HG02571 (cell line): ENCODE measurements around the gene KIAA1143.
A peak's percentile ranks its signal among the peaks of the same experiment; 100 is the strongest.

Experiments used
- ATAC-seq: cut with Tn5 transposase; IDR thresholded peaks from one replicate; pipeline ENCODE4 v1.9.1; 2021; ENCODE audit warnings: mild to moderate bottlenecking, moderate library complexity; ENCODE audit not compliant: unreplicated experiment

Gene KIAA1143

DNA sequence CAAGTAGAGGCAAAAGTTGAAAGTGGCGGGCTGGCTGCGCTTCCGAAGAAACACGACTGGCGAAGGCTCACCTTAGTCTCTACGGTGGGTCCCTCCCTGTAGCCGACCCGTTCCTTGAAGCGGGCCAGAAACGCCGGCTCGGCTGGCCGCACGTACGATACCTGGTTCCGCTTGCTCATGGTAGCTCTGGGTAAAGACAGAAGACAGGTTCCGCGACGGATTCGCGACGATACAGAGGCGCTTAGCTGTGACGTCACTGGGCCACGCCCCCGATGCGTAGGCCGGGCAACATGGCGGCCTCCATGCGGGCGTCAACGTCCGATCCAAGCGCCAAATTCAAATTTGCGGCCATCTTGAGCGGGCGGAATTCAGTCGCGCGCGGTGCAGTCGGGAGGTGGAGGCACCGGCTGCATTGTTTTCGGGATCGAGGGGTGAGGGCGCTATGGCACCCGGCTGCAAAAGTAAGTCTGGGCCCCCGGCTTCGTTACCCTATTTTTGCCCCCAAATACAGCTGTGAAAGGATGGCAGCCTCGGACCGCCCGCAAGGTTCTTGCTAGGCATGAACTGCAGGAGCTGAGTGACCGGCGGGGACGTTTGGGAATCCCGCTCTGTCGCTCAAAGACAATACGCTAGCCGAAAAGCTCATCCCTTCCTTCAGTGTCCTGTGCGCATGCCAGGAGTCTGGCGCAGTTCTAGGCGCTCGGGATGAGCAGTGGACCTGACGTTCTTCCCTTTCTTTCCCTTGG is at the start of gene KIAA1143, which contains the start of gene KIF15:
KIAA1143 (minus strand) TSS at position 196 of the 746 bp plus-strand sequence; CDS start at position 179, 17 bp downstream.
KIF15 (plus strand) TSS at position 371 of the 746 bp plus-strand sequence; CDS start at position 443, 72 bp downstream.
- ATAC-seq = peak; percentile 87

DNA sequence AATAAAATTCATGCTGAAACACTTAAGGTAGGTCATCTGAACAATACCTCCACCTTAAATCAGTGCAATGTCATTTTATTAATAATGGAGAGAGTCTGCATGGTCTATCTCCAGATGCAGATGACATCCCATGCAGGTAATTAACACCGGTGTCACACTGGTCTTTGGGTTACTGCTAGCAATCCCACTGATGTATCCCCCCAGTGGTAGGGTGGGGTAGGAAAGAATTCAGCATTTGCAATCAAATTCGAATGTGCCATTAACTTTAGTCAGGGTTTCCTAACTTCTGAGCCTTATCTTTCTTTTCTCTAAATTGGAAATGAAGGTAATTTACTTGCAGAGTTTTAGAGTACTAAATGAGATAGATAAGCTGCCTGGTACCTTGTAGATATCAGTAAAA is 44.5 kb upstream of the KIAA1143 start:
- ATAC-seq = no peak

DNA sequence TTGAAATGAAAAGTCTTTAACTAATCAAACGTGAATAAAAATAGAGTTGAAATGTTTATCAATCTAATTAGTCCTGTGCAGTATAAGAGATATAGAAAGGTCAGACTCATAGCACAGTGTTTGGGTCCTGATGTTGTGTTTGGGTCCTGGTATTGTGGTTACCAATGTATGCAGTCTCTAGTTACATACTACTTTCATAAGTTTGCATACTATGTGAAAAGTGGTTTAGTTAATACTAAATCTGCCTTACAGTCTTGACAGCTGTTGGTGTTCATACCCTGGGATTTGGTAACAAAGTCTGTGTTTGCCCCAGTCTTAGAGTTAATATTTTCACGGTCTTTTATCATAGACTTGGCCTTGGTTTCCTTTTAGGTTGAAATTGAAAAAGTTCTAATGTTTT is 41.9 kb upstream of the KIAA1143 start:
- ATAC-seq = no peak

DNA sequence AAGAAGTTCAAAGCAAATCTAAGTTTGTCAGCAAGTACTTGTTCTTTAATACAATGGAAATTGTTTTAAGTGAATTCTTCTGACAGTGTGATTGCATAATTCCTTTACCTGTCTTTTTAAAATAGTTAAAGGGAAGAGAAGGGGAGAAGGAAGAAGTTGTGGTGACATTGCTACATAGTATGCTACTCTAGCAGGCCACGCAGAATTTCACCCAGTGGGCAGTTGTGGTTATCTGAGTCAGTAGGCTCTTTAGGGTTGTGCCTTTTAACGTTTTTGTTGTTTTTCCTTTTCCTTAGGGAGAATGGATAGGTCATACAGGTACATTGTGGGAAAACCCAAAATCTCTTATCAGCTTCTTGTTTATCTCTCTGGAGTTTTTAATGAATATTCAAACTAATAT is 40.6 kb upstream of the KIAA1143 start:
- no peak for ATAC-seq

DNA sequence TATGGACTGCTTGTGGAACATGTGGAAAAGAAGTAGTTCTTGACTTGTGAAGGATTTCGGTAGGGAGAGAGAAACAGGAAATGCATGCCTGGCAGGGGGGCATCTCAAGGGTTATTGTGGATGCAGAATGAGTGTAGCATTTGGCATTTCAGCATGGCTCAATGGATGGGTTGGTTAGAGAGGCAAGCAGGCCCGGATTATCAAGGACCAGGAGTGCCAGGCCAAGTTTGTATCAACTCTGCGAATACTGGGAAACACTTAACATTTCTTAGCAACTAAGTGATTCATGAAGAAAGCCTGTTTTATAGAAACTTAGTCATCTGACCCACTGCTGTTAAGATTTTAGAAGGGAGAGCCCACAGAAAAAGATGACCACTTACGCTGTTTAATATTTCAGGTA is 33.8 kb upstream of the KIAA1143 start:
- no peak for ATAC-seq

DNA sequence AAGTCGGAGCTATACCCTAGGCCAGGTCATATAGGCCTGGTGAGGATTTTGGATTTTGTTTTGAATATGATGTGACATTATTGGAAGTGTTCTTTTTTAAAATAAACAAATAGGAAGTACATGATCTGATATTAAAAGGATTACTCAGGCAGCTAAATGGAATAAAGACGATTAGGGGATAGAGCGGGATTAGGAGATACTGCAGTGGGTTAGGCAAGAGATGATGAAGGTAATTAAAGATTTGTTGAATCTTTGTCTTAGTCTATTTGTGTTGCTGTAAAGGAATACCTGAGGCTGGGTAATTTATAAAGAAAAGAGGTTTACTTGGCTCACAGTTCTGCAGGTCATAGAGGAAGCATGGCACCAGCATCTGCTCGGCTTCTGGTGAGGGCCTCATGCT is 21.5 kb upstream of the KIAA1143 start:
- no peak for ATAC-seq

DNA sequence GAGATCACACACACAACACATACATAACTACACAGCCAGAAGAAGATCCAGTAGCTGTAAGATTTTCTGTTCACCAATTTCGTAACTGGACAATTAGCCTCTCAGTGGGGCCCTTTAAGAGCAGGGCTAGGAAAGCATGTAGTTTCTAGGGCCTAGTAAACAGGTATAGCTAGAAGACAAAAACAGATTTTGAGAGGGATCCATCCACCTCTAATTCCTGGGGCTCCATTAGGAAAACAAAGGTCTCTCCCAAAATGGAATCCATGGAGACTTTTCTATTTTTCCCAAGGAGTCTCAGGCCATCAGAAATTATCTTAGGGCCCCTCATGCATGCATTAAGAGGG is 10.7 kb upstream of the KIAA1143 start:
- ATAC-seq = no peak

DNA sequence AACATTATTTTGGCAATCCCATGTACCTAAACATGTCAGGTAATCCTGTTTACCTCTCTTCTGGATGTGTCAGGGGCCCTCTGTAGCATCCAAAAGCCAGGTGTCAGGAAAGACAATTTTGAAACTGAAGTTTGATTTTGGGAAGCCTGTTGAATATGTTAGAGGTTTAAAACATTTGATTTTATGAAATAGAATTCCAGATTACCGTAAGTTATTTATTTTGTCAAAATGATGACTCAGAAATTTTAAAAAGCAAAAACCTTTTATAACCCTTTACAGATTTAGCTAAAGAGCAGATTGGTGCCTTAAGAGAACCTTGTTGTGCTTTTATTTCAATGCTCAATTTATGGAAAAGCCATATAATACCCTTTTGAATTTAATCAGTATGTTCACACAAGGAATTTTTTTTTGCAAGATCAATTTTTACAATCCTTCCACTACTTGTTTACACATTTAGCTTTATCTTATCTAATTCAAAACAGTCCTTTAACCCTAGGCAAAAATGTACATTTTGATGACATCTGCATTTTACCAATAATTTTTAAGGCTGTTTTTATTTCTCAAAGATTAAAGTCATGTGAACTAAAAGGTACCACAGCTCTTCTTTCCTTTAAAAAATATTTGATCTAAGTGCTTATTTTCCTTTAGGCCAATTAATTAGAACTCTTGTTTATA is 10.1 kb upstream of the KIAA1143 start:
- no peak for ATAC-seq

DNA sequence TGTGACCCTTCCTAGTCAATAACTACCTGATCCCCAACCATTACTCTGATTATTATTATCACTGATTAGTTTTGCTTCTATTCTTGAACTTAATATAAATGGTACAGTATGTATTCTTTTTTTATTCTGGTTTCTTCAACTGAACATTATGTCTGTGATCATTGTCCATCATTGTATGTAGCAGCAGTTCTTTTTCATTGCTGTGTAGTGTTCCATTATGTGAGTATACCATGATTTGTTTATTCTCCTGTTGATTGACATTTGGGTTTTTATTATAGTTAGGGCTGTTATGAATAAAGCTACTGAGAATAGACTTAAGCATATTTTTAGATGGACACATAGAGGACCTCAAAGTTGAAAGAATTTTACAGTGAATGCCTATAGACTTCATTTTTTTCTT is 2.8 kb upstream of the KIAA1143 start:
- ATAC-seq = no peak

DNA sequence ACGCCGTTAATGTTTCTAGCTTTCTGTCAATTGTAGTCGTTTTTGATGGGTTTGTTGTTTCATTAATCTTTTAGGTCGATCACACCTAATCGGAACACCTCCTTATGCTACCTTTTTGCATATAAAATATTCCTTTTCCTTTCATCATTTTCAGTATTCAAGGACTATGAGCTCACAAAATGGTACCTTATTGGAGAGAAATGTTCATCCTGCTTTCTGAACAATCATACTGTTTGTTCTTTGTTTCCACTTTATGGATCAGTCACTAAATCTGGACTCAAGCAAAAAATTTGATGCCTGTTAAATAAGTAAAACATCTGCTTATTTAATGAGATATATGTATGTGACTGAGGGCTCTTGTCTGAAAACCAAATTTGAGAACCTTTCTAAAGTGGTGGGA is 1.3 kb upstream of the KIAA1143 start:
- no peak for ATAC-seq

DNA sequence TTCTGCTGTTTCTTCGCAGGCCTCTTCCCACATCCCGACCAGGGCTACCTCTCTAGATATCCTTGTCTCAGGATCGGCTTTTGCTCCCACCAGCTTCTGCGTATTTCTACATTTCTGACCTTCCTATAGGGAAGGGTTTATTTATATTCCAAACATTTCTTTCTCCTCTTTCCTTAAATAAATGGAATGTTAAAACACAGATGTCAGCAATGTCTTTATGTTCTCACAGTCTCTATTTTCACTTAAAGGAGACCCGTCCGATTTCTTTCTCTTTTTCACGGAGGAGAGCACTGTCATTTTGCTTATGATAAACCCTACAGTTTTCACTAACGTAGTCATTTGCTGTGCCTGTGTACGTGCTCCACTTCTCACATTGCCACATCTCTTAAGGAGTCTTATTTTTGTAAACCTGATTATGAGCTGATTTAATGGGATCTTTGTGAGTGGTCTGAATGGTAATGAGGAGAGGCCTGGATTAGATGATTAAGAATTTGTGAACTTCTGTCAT is 805 bp upstream of the KIAA1143 start:
- ATAC-seq = no peak

DNA sequence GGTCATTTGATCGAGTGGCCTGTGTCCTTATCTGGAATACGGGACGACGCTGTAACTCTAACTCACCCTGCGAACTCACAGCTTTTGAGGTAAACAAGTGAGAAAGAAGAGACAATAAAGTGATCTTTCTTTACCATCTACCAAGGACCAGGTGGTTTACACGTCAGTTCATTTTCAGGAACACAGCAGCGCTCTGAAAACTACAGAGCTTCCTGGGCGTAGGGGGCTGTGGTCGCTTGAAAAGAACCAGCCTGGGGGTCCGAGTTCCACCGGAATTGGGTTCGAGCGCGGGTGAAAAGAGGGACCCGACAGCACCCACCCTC is 357 bp downstream of the KIAA1143 start:
- no peak for ATAC-seq

DNA sequence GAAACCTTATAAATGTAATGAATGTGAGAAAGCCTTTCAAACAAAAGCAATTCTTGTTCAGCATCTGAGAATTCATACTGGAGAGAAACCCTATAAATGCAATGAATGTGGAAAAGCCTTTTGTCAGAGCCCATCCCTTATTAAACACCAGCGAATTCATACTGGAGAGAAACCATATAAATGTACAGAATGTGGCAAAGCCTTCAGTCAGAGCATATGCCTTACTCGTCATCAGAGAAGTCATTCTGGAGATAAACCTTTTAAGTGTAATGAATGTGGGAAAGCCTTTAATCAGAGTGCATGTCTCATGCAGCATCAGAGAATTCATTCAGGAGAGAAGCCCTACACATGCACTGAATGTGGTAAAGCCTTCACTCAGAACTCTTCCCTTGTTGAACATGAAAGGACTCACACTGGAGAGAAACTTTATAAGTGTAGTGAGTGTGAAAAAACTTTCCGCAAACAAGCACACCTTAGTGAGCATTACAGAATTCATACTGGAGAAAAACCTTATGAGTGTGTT is 26.7 kb downstream of the KIAA1143 start:
- ATAC-seq = no peak

DNA sequence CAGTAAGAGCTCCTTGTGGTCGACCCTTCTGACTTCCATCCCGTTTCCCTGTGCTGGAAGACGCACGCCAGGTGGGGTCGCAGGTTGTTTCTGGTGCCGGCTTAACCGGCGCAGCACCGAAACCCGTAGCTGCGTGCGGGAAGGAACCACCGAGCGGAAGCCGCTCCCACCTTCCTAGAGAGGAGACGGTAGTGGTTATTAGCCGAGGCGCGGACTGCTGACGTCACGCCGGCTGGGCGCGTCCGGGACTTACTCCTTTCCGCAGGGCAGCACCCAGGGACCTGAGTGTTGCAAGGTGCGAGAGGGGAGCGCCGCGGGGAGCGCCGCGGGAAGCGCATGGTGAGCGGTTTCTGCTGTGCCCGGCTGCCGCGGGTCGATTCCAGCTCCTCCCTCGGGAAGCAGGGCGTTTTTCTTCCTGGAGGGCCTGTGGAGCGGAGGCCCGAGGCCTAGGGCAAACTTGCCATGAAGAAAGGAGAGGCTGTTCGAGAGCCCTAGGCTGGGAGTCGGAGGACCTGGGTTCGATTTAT is 32.0 kb downstream of the KIAA1143 start, which contains the start of gene ZNF501:
ZNF501 (plus strand) TSS at position 252 of the 527 bp plus-strand sequence. CDS start 4,787 bp downstream, outside the sequence.
- peak; percentile 82 for ATAC-seq

DNA sequence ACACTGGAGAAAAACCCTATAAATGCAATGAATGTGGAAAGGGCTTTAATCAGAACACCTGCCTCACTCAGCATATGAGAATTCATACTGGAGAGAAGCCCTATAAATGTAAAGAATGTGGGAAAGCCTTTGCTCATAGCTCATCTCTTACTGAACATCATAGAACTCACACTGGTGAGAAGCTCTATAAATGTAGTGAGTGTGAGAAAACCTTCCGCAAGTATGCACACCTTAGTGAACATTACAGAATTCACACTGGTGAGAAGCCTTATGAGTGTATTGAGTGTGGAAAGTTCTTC is 39.4 kb downstream of the KIAA1143 start:
- no peak for ATAC-seq

DNA sequence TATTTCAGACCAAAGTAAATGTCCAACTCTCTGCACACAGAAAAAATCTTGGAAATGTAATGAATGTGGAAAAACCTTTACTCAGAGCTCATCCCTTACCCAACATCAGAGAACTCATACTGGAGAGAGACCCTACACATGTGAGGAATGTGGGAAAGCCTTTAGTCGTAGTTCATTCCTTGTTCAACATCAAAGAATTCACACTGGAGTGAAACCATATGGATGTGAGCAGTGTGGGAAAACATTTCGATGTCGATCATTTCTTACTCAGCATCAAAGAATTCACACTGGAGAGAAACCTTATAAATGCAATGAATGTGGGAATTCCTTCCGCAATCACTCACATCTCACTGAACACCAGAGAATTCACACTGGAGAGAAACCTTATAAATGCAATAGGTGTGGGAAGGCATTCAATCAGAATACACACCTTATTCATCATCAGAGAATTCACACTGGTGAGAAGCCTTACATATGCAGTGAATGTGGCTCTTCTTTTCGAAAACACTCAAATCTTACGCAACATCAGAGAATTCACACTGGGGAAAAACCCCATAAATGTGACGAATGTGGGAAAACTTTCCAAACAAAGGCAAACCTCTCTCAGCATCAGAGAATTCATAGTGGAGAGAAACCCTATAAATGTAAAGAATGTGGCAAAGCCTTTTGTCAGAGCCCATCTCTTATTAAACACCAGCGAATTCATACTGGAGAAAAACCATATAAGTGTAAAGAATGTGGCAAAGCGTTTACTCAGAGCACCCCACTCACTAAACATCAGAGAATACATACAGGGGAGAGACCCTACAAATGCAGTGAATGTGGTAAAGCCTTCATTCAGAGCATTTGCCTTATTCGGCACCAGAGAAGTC is 40.0 kb downstream of the KIAA1143 start:
- no peak for ATAC-seq

DNA sequence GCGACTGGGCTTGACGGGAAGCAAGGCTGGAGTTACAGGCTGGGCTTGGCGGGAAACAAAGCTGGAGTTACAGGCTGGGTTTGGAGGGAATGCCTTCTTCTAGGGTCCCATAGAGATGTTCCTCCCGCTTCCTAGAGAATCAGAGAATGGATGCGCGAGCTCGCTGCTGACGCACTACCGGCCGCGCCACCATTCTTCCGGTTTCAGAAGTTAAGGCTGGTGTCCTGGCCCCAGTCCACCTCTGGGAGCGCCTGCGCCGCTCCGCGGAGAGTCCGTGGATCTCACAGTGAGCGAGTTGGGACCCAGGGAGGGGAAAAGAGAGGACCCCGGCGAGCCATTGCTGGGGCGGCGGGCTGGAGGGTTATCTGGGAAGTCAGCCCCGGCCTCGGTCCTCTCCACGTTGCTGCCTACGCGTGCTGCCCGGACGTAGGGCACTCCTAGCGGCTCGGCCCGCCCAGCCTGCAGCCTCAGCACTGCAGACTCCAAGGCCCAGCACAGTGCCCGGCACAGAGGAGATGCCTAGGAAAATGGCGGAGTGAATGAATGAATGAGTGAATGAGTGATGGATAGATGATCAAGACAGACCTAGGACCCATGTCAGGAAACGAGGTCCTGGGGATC is 48.9 kb downstream of the KIAA1143 start, which contains the start of gene ZNF502:
ZNF502 (plus strand) TSS at position 206 of the 621 bp plus-strand sequence. CDS start 7,602 bp downstream, outside the sequence.
- ATAC-seq = no peak
